Uterus (tissue), 2 donors: ENCODE results near the gene RSPO4.

Experiments used
- POLR2A ChIP-seq, 2 donors: fragments of 450-650 bp; IDR thresholded peaks; one replicate each; pipeline ENCODE4 v1.6.1; 2016; ENCODE audit warnings: antibody characterized with exemption in 2 of 2, mild to moderate bottlenecking in 1 of 2, moderate library complexity in 1 of 2
- TF ChIP-seq, protein P1 (sequence below), 4 experiments: fragments of 200-600 bp in 2 of 4; fragments of 450-650 bp in 2 of 4; sonication (generic) in 2 of 4; IDR thresholded peaks; one replicate each; pipeline ENCODE4 v1.5.1; 2016 to 2019; ENCODE audit warnings: antibody characterized with exemption in 4 of 4, mild to moderate bottlenecking in 2 of 4, moderate library complexity in 1 of 4

DNA sequence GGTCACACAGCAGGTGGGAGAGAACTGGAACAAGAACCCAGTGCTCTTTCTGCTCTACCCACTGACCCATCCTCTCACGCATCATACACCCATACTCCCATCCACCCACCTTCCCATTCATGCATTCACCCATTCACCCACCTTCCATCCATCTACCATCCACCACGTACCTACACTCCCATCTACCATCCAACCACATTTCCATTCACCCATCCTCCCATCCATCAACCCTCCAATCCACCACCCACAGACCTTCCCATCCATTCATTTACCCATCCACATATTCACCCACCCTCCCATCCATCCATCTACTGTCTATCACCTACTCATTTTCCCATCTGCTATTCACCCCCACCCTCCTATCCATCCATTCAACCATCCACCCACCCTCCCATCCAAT lies 17.2 kb upstream of the RSPO4 start:
- TF ChIP-seq, protein P1, sequence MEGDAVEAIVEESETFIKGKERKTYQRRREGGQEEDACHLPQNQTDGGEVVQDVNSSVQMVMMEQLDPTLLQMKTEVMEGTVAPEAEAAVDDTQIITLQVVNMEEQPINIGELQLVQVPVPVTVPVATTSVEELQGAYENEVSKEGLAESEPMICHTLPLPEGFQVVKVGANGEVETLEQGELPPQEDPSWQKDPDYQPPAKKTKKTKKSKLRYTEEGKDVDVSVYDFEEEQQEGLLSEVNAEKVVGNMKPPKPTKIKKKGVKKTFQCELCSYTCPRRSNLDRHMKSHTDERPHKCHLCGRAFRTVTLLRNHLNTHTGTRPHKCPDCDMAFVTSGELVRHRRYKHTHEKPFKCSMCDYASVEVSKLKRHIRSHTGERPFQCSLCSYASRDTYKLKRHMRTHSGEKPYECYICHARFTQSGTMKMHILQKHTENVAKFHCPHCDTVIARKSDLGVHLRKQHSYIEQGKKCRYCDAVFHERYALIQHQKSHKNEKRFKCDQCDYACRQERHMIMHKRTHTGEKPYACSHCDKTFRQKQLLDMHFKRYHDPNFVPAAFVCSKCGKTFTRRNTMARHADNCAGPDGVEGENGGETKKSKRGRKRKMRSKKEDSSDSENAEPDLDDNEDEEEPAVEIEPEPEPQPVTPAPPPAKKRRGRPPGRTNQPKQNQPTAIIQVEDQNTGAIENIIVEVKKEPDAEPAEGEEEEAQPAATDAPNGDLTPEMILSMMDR (IDR thresholded peaks at IDR 0.05), result no peak
- no peak for TF ChIP-seq POLR2A (IDR thresholded peaks at IDR 0.05)
